HEK293 (cell line): Measurements from ENCODE around the gene GNPDA1.

Experiments
- CTCF ChIA-PET: fragments of 350-600 bp; formaldehyde crosslinking; extraction: SDS; loops from one replicate; lab custom pipeline; 2021; ENCODE audit warnings: antibody characterized with exemption; lab: Yijun Ruan, JAX
- POLR2A ChIA-PET: fragments of 300-600 bp; formaldehyde crosslinking; extraction: SDS; loops from one replicate; lab custom pipeline; 2020; ENCODE audit warnings: antibody characterized with exemption, inconsistent platforms; lab: Yijun Ruan, JAX
- H3K27ac ChIP-seq: fragments of 200-500 bp; sonication (Bioruptor generic); 2 replicates; pipeline ENCODE4 v1.5.1; 2014; ENCODE audit warnings: low read depth, low read length, control low read depth, inconsistent platforms; ENCODE audit errors: extremely low read depth
- H3K36me3 ChIP-seq, 2 experiments: fragments of 200-500 bp in 1 of 2; sonication (Bioruptor generic) in 1 of 2; 1 replicate in 1 of 2; 2 replicates in 1 of 2; pipeline ENCODE4 v1.5.1; 2014 to 2017; ENCODE audit warnings: inconsistent platforms in 2 of 2, low read length in 2 of 2; ENCODE audit not compliant: control insufficient read depth in 2 of 2, insufficient read depth in 1 of 2
- H3K4me1 ChIP-seq: fragments of 200-500 bp; sonication (Bioruptor generic); 2 replicates; pipeline ENCODE4 v1.5.1; 2014; ENCODE audit warnings: mild to moderate bottlenecking, low read length, inconsistent platforms; ENCODE audit not compliant: control insufficient read depth, insufficient read depth
- H3K4me3 ChIP-seq: 2 replicates; pipeline ENCODE4 v1.5.1; 2011; ENCODE audit warnings: low read depth, mild to moderate bottlenecking, control low read depth, low read length, moderate library complexity
- H3K9me3 ChIP-seq: fragments of 200-500 bp; sonication (Bioruptor generic); 2 replicates; pipeline ENCODE4 v1.5.1; 2014; ENCODE audit warnings: low read depth, low read length, inconsistent platforms; ENCODE audit not compliant: control insufficient read depth, insufficient read depth
- BCL11B ChIP-seq: fragments of 450-650 bp; formaldehyde crosslinking; IDR thresholded peaks from 2 replicates; pipeline ENCODE4 v1.5.1; 2016; ENCODE audit warnings: low read depth, missing biosample characterization, missing genetic modification characterization
- GLI4 ChIP-seq: fragments of 450-650 bp; formaldehyde crosslinking; IDR thresholded peaks from 2 replicates; pipeline ENCODE4 v1.5.1; 2016; ENCODE audit warnings: missing biosample characterization, missing genetic modification characterization
- GLIS2 ChIP-seq: fragments of 450-650 bp; formaldehyde crosslinking; IDR thresholded peaks from 2 replicates; pipeline ENCODE4 v1.5.1; 2016; ENCODE audit warnings: missing biosample characterization, missing genetic modification characterization
- HIC1 ChIP-seq: fragments of 450-650 bp; formaldehyde crosslinking; IDR thresholded peaks from 2 replicates; pipeline ENCODE4 v1.5.1; 2016; ENCODE audit warnings: missing biosample characterization, missing genetic modification characterization
- MZF1 ChIP-seq: fragments of 450-650 bp; formaldehyde crosslinking; IDR thresholded peaks from 2 replicates; pipeline ENCODE4 v1.5.1; 2017; ENCODE audit warnings: missing biosample characterization, missing genetic modification characterization, borderline replicate concordance
- SETDB1 ChIP-seq: IDR thresholded peaks from one replicate; pipeline ENCODE4 v1.6.1; 2017; ENCODE audit warnings: mild to moderate bottlenecking, low read length, moderate library complexity, mixed read lengths; ENCODE audit not compliant: insufficient read length
- SP2 ChIP-seq: fragments of 450-650 bp; formaldehyde crosslinking; IDR thresholded peaks from 2 replicates; pipeline ENCODE4 v1.5.1; 2016; ENCODE audit warnings: missing biosample characterization, missing genetic modification characterization
- WT1 ChIP-seq: fragments of 450-650 bp; formaldehyde crosslinking; IDR thresholded peaks from 2 replicates; pipeline ENCODE4 v1.5.1; 2016; ENCODE audit warnings: missing biosample characterization, missing genetic modification characterization
- YY2 ChIP-seq: fragments of 450-650 bp; formaldehyde crosslinking; IDR thresholded peaks from 2 replicates; pipeline ENCODE4 v1.5.1; 2016; ENCODE audit warnings: missing biosample characterization, missing genetic modification characterization
- ZBTB44 ChIP-seq: fragments of 450-650 bp; IDR thresholded peaks from 2 replicates; pipeline ENCODE4 v1.5.1; 2018; ENCODE audit warnings: missing biosample characterization, mild to moderate bottlenecking, missing genetic modification characterization
- ZBTB8A ChIP-seq: fragments of 450-650 bp; formaldehyde crosslinking; IDR thresholded peaks from 2 replicates; pipeline ENCODE4 v1.5.1; 2016; ENCODE audit warnings: missing biosample characterization, missing genetic modification characterization
- ZEB2 ChIP-seq: fragments of 450-650 bp; formaldehyde crosslinking; IDR thresholded peaks from 2 replicates; pipeline ENCODE4 v1.5.1; 2016; ENCODE audit warnings: missing biosample characterization, missing genetic modification characterization
- ZIC2 ChIP-seq: fragments of 450-650 bp; formaldehyde crosslinking; IDR thresholded peaks from 2 replicates; pipeline ENCODE4 v1.5.1; 2016; ENCODE audit warnings: missing biosample characterization, missing genetic modification characterization
- ZNF132 ChIP-seq: fragments of 450-650 bp; formaldehyde crosslinking; IDR thresholded peaks from 2 replicates; pipeline ENCODE4 v1.5.1; 2017; ENCODE audit warnings: missing biosample characterization, missing genetic modification characterization, borderline replicate concordance
- ZNF138 ChIP-seq: fragments of 450-650 bp; formaldehyde crosslinking; IDR thresholded peaks from 2 replicates; pipeline ENCODE4 v1.5.1; 2016; ENCODE audit warnings: missing biosample characterization, missing genetic modification characterization, borderline replicate concordance
- ZNF174 ChIP-seq: fragments of 450-650 bp; formaldehyde crosslinking; IDR thresholded peaks from 2 replicates; pipeline ENCODE4 v1.5.0; 2017; ENCODE audit warnings: missing biosample characterization, mild to moderate bottlenecking, missing genetic modification characterization
- ZNF239 ChIP-seq: fragments of 450-650 bp; formaldehyde crosslinking; IDR thresholded peaks from 2 replicates; pipeline ENCODE4 v1.5.1; 2016; ENCODE audit warnings: missing biosample characterization, missing genetic modification characterization
- ZNF335 ChIP-seq: fragments of 450-650 bp; formaldehyde crosslinking; conservative IDR thresholded peaks from 2 replicates; pipeline ENCODE4 v1.5.1; 2016; ENCODE audit warnings: missing biosample characterization, missing genetic modification characterization
- ZNF341 ChIP-seq: fragments of 450-650 bp; formaldehyde crosslinking; IDR thresholded peaks from 2 replicates; pipeline ENCODE4; 2016; ENCODE audit warnings: low read depth, missing biosample characterization, missing genetic modification characterization
- ZNF426 ChIP-seq: fragments of 450-650 bp; formaldehyde crosslinking; IDR thresholded peaks from 2 replicates; pipeline ENCODE4 v1.5.1; 2017; ENCODE audit warnings: missing biosample characterization, missing genetic modification characterization, mild to moderate bottlenecking, inconsistent platforms, moderate library complexity
- ZNF530 ChIP-seq: fragments of 450-650 bp; formaldehyde crosslinking; IDR thresholded peaks from 2 replicates; pipeline ENCODE4 v1.5.1; 2016; ENCODE audit warnings: low read depth, missing biosample characterization, missing genetic modification characterization
- ZNF585B ChIP-seq: fragments of 450-650 bp; formaldehyde crosslinking; IDR thresholded peaks from 2 replicates; pipeline ENCODE4 v1.5.1; 2016; ENCODE audit warnings: missing biosample characterization, missing genetic modification characterization
- ZNF600 ChIP-seq: fragments of 450-650 bp; formaldehyde crosslinking; IDR thresholded peaks from 2 replicates; pipeline ENCODE4 v1.5.1; 2016; ENCODE audit warnings: missing biosample characterization, missing genetic modification characterization
- ZNF654 ChIP-seq: fragments of 450-650 bp; formaldehyde crosslinking; IDR thresholded peaks from 2 replicates; pipeline ENCODE4 v1.5.1; 2016; ENCODE audit warnings: low read depth, missing biosample characterization, missing genetic modification characterization
- ZNF660 ChIP-seq: fragments of 450-650 bp; IDR thresholded peaks from 2 replicates; pipeline ENCODE4 v1.5.1; 2018; ENCODE audit warnings: missing biosample characterization, mild to moderate bottlenecking, missing genetic modification characterization
- ZNF707 ChIP-seq: fragments of 450-650 bp; formaldehyde crosslinking; IDR thresholded peaks from 2 replicates; pipeline ENCODE4 v1.5.1; 2016; ENCODE audit warnings: missing biosample characterization, missing genetic modification characterization
- ZNF768 ChIP-seq: fragments of 450-650 bp; formaldehyde crosslinking; IDR thresholded peaks from 2 replicates; pipeline ENCODE4 v1.5.1; 2018; ENCODE audit warnings: missing biosample characterization, mild to moderate bottlenecking, missing genetic modification characterization
- ZNF843 ChIP-seq: fragments of 450-650 bp; formaldehyde crosslinking; IDR thresholded peaks from 2 replicates; pipeline ENCODE4 v1.5.1; 2016; ENCODE audit warnings: missing biosample characterization, missing genetic modification characterization
- ZSCAN30 ChIP-seq: fragments of 450-650 bp; IDR thresholded peaks from 2 replicates; pipeline ENCODE4 v1.5.1; 2018; ENCODE audit warnings: missing biosample characterization, mild to moderate bottlenecking, missing genetic modification characterization, moderate library complexity
- ZXDB ChIP-seq: fragments of 450-650 bp; formaldehyde crosslinking; IDR thresholded peaks from 2 replicates; pipeline ENCODE4 v1.5.1; 2016; ENCODE audit warnings: missing biosample characterization, missing genetic modification characterization
- TF ChIP-seq, protein P1 (sequence below): fragments of 450-650 bp; formaldehyde crosslinking; conservative IDR thresholded peaks from 2 replicates; pipeline ENCODE4 v1.5.1; 2016; ENCODE audit warnings: low read depth, missing biosample characterization, missing genetic modification characterization

The GNPDA1 gene

GRCh38 chr5:142012792-142013388, at the start of gene GNPDA1:
Gene GNPDA1, minus strand, starts transcription at chr5:142013027. Its CDS starts 992 bp downstream, at chr5:142012035.
- peak within 1 kb of the TSS; percentile 49; the same call in 1 of the 2 replicates for H3K27ac ChIP-seq
- CTCF ChIA-PET, result interaction anchor here (0.5 to 5.8 kb wide), 17 partner anchors 12 to 690 kb away, joined by 3 to 43 read pairs (median 4); no protein-coding TSS in a partner anchor
- H3K4me1 ChIP-seq, result no peaks in the 10 kb centered on the region
- peak within 1 kb of the TSS; percentile 62 for H3K4me3 ChIP-seq
- H3K9me3 ChIP-seq, result no peaks in the 10 kb centered on the region
- POLR2A ChIA-PET, result interaction anchor here (0.6 to 2.6 kb wide), 5 partner anchors 12 to 97 kb away, joined by 3 to 11 read pairs (median 3); no protein-coding TSS in a partner anchor
- peaks cover 0 to 27% of the 10 kb centered on the region in 2 experiments; a peak in 1 of 3 replicates for H3K36me3 ChIP-seq
- TF ChIP-seq BCL11B (tag by site-specific recombination), result 0 out of 2 replicates have a peak, but pooled peaks have one; percentile 26
- peak; percentile 49; the same call in 1 of the 2 replicates for TF ChIP-seq ZIC2 (tag by site-specific recombination)
- TF ChIP-seq ZNF335, result peak; percentile 78
- TF ChIP-seq SP2 (tag by site-specific recombination), result peak; percentile 59
- no peak for TF ChIP-seq MZF1 (tag by site-specific recombination)
- TF ChIP-seq ZNF843 (tag by site-specific recombination), result no peak
- TF ChIP-seq ZEB2, result peak; percentile 57; the same call in 1 of the 2 replicates
- TF ChIP-seq HIC1 (tag by site-specific recombination), result no peak
- TF ChIP-seq ZNF239 (tag by site-specific recombination), result no peak
- peak; percentile 35; the same call in 1 of the 2 replicates for TF ChIP-seq ZNF660
- TF ChIP-seq ZNF132, result no peak
- TF ChIP-seq GLIS2 (tag by site-specific recombination), result peak; percentile 49; the same call in 1 of the 2 replicates
- no peak for TF ChIP-seq GLI4 (tag by site-specific recombination)
- peak; percentile 52; the same call in 1 of the 2 replicates for TF ChIP-seq ZXDB (tag by site-specific recombination)
- peak; percentile 49; the same call in 1 of the 2 replicates for TF ChIP-seq ZBTB8A (tag by site-specific recombination)
- no peak for TF ChIP-seq ZNF585B (tag by site-specific recombination)
- no peak for TF ChIP-seq ZNF654 (tag by site-specific recombination)
- TF ChIP-seq ZNF426 (tag by site-specific recombination), result no peak
- TF ChIP-seq, protein P1, sequence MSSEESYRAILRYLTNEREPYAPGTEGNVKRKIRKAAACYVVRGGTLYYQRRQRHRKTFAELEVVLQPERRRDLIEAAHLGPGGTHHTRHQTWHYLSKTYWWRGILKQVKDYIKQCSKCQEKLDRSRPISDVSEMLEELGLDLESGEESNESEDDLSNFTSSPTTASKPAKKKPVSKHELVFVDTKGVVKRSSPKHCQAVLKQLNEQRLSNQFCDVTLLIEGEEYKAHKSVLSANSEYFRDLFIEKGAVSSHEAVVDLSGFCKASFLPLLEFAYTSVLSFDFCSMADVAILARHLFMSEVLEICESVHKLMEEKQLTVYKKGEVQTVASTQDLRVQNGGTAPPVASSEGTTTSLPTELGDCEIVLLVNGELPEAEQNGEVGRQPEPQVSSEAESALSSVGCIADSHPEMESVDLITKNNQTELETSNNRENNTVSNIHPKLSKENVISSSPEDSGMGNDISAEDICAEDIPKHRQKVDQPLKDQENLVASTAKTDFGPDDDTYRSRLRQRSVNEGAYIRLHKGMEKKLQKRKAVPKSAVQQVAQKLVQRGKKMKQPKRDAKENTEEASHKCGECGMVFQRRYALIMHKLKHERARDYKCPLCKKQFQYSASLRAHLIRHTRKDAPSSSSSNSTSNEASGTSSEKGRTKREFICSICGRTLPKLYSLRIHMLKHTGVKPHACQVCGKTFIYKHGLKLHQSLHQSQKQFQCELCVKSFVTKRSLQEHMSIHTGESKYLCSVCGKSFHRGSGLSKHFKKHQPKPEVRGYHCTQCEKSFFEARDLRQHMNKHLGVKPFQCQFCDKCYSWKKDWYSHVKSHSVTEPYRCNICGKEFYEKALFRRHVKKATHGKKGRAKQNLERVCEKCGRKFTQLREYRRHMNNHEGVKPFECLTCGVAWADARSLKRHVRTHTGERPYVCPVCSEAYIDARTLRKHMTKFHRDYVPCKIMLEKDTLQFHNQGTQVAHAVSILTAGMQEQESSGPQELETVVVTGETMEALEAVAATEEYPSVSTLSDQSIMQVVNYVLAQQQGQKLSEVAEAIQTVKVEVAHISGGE (tag by site-specific recombination), result peak; percentile 84
- TF ChIP-seq ZNF530 (tag by site-specific recombination), result no peak
- TF ChIP-seq ZNF600 (tag by site-specific recombination), result peak; percentile 72
- no peak for TF ChIP-seq SETDB1
- TF ChIP-seq ZNF707 (tag by site-specific recombination), result no peak
- no peak for TF ChIP-seq ZNF138
- TF ChIP-seq ZNF341 (tag by site-specific recombination), result peak; percentile 56
- TF ChIP-seq ZNF174 (tag by site-specific recombination), result no peak
- no peak for TF ChIP-seq YY2
- TF ChIP-seq ZBTB44, result peak; percentile 63; the same call in 1 of the 2 replicates
- TF ChIP-seq ZNF768, result no peak
- no peak for TF ChIP-seq WT1
- TF ChIP-seq ZSCAN30 (tag by site-specific recombination), result 0 out of 2 replicates have a peak, but pooled peaks have one; percentile 64
